Kidney glomerular epithelial cell (primary cell): ENCODE measurements around the gene FAM81B.

ENCODE experiments used
- DNase-seq: peaks from one replicate; lab custom pipeline; 2025; lab: John Stamatoyannopoulos, UW

The FAM81B gene

GRCh38 chr5:95484421-95484820 is 93.3 kb downstream of the FAM81B start:
- DNase-seq, result no peak

- DNase-seq, result no peak
These were observed 95.0 kb downstream of the FAM81B start for GRCh38 chr5:95486191-95486590.

- no peak for DNase-seq
These were observed 96.7 kb downstream of the FAM81B start for GRCh38 chr5:95487880-95488279.
